ENCODE data around the gene LRP1B. TPM values are rescaled to one million over a fixed set of nuclear protein-coding genes. Genes with fewer than 3 reads are reported as not detected.

The LRP1B gene
- total RNA-seq, 2 donors from 2014 or later = 0.91 to 1.2 TPM

DNA sequence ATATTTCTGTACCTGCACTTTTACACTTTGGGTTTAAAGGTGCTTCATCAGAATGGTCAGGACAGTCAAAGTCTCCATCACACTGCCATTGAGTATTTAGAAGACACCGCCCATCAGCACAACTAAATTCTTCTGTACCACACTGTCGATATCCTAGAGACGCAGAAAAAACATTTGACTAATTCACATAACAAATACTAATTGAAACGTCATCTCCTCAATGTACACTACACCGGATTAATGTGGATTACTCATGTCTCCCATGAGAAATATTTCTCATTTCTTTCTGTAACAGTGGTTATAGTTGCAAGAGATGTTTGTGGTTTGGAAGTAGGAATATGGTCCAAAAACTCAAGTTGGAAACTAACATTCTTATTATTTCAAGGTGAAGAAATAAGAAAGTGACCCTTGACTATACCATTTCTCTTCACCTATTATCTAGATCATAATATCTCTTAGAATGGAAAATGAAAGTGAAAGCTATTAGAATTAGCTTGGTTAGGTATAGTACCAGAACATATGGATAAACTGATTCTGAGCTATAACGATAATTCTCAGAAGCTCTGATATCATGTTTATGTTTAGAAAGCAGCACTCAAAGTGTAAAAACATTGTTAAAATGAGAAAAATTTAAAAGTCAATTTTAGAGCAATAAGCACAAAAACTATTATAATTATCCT, 1627.7 kb downstream of the LRP1B start:
- intact Hi-C loops (cut with DNase I) = no loop called here
- no peak for DNase-seq (ENCODE audit: low spot score)
- WGBS = 91% methylated on average over 6 of the region's 6 CpGs
- Histone ChIP-seq H3K27ac (no peak overlapping the region), H3K4me3 (no peak overlapping the region), H3K9me3 (no peaks in the 10 kb centered on the region), H3K27me3 (replicated peaks; ENCODE audit: insufficient read depth) (no peaks in the 10 kb centered on the region), H3K4me1 (replicated peaks) (no peaks in the 10 kb centered on the region), H3K36me3 (no peaks in the 10 kb centered on the region)
- TF ChIP-seq POLR2A (IDR thresholded peaks at IDR 0.05) = no peak
- TF ChIP-seq, protein P1, sequence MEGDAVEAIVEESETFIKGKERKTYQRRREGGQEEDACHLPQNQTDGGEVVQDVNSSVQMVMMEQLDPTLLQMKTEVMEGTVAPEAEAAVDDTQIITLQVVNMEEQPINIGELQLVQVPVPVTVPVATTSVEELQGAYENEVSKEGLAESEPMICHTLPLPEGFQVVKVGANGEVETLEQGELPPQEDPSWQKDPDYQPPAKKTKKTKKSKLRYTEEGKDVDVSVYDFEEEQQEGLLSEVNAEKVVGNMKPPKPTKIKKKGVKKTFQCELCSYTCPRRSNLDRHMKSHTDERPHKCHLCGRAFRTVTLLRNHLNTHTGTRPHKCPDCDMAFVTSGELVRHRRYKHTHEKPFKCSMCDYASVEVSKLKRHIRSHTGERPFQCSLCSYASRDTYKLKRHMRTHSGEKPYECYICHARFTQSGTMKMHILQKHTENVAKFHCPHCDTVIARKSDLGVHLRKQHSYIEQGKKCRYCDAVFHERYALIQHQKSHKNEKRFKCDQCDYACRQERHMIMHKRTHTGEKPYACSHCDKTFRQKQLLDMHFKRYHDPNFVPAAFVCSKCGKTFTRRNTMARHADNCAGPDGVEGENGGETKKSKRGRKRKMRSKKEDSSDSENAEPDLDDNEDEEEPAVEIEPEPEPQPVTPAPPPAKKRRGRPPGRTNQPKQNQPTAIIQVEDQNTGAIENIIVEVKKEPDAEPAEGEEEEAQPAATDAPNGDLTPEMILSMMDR (IDR thresholded peaks at IDR 0.05) = no peak
- TF ChIP-seq POLR2AphosphoS5 (IDR thresholded peaks at IDR 0.05) = no peak

DNA sequence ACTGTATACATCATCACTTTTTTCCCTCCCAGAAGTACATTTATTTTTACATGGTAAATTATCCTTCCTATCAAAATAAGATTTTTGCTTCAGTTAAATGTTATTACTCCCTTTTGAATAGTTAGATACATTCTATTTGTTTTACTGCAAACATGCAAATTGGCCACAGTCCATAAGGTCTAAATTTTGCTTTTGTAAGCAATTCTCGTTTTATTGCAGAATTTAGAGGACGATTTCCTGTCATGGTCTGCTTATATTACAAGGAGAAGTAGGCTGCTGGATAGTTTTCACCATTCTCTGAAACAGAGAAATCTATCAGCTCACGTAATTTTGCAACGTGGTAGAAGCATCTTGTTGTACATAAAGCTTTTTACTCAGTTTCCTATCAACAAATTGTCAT, 1632.5 kb downstream of the LRP1B start:
- no peaks in the 10 kb centered on the region for H3K4me1 ChIP-seq (replicated peaks)
- H3K36me3 ChIP-seq = no peaks in the 10 kb centered on the region
- 37% methylated on average over 4 of the region's 4 CpGs for WGBS
- intact Hi-C loops (cut with DNase I) = no loop called here
- H3K27me3 ChIP-seq (replicated peaks; ENCODE audit: insufficient read depth) = no peaks in the 10 kb centered on the region
- no peak overlapping the region for H3K4me3 ChIP-seq
- no peak overlapping the region for H3K27ac ChIP-seq
- no peak for TF ChIP-seq POLR2A (IDR thresholded peaks at IDR 0.05)
- TF ChIP-seq, protein P1 (IDR thresholded peaks at IDR 0.05) = no peak
- no peak for TF ChIP-seq POLR2AphosphoS5 (IDR thresholded peaks at IDR 0.05)
- DNase-seq (ENCODE audit: low spot score) = no peak
- H3K9me3 ChIP-seq = no peaks in the 10 kb centered on the region

DNA sequence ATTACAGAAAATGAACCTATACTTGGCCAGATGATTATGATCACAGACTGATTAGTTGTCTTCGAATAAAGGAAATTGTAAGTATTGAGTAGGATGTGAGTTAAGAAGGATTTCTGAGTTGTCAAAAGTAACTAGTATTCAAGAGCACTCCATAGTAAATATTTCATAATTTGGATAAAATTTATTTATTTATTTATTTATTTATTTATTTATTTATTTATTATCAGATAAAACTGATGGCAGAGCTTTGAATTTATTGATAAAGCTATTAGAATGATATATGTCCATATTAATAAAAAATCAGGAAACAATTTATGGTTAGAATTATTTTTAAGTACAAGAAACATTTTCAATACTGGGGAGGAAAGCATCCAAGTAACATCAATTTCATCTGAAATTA, 1634.1 kb downstream of the LRP1B start:
- H3K27ac ChIP-seq = no peak overlapping the region
- no peaks in the 10 kb centered on the region for H3K9me3 ChIP-seq
- no peak for DNase-seq (ENCODE audit: low spot score)
- H3K36me3 ChIP-seq = no peaks in the 10 kb centered on the region
- TF ChIP-seq POLR2AphosphoS5 (IDR thresholded peaks at IDR 0.05) = no peak
- TF ChIP-seq, protein P1 (IDR thresholded peaks at IDR 0.05) = no peak
- TF ChIP-seq POLR2A (IDR thresholded peaks at IDR 0.05) = no peak
- no peaks in the 10 kb centered on the region for H3K27me3 ChIP-seq (replicated peaks; ENCODE audit: insufficient read depth)
- intact Hi-C loops (cut with DNase I) = no loop called here
- no peaks in the 10 kb centered on the region for H3K4me1 ChIP-seq (replicated peaks)
- 94% methylated on average over 1 of the region's 1 CpG for WGBS
- H3K4me3 ChIP-seq = no peak overlapping the region

DNA sequence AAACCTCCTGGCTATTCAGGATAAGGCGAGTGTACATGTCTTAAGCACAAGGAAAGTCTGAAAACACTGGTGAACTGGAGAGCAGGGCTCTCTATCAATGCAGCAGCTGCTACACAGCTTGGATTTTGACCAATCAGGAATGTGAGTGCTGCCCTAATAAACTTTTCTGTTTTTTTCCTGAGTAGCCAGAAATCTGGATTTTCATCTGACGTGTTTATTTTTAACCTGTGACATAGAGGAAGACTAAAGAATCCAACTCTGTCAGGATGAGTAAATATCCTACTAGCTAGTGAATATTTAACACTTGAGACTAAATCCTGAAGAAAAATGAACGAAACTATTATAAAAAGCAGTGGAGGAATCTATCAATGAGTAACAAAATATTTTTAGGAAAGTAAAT, 1638.9 kb downstream of the LRP1B start:
- no peak for DNase-seq (ENCODE audit: low spot score)
- no peaks in the 10 kb centered on the region for H3K36me3 ChIP-seq
- intact Hi-C loops (cut with DNase I) = no loop called here
- WGBS = 68% methylated on average over 3 of the region's 3 CpGs
- no peak overlapping the region for H3K27ac ChIP-seq
- H3K4me3 ChIP-seq = no peak overlapping the region
- no peaks in the 10 kb centered on the region for H3K27me3 ChIP-seq (replicated peaks; ENCODE audit: insufficient read depth)
- TF ChIP-seq, protein P1 (IDR thresholded peaks at IDR 0.05) = no peak
- TF ChIP-seq POLR2AphosphoS5 (IDR thresholded peaks at IDR 0.05) = no peak
- no peak for TF ChIP-seq POLR2A (IDR thresholded peaks at IDR 0.05)
- no peaks in the 10 kb centered on the region for H3K9me3 ChIP-seq
- H3K4me1 ChIP-seq (replicated peaks) = no peaks in the 10 kb centered on the region

DNA sequence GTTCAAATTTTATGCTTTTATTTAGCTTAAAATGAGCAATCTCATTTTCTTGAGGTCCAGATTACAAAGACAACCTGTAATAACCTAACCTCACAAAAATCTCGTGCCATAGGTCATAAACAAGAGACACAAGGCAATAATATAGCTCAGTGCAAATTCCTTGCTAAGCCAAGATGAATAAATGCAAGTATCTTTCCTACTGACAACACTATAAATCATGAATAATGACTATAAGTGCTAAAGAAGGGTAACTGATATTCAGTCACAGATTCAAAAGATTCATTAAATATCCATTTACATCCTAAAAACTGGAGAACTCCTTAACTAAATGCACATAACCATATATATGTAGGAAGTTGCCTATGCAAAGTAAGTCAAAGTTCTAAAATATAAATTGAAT, 1641.6 kb downstream of the LRP1B start:
- Histone ChIP-seq H3K4me3 (no peak overlapping the region), H3K4me1 (replicated peaks) (no peaks in the 10 kb centered on the region), H3K36me3 (no peaks in the 10 kb centered on the region), H3K9me3 (no peaks in the 10 kb centered on the region), H3K27me3 (replicated peaks; ENCODE audit: insufficient read depth) (no peaks in the 10 kb centered on the region), H3K27ac (no peak overlapping the region)
- TF ChIP-seq POLR2AphosphoS5 (IDR thresholded peaks at IDR 0.05) (no peak), POLR2A (IDR thresholded peaks at IDR 0.05) (no peak)
- TF ChIP-seq, protein P1 (IDR thresholded peaks at IDR 0.05) = no peak
- intact Hi-C loops (cut with DNase I) = no loop called here
- WGBS = 58% methylated on average over 1 of the region's 1 CpG
- DNase-seq (ENCODE audit: low spot score) = no peak
